Dendritic cell treated with granulocyte-macrophage colony-stimulating factor and Interleukin-4, amounts not matched to agents 40 ng/mL and 50 ng/mL, for 4 days (primary cell): ENCODE results near the gene CPTP.

Source experiments
- H3K27ac Mint-ChIP-seq: one replicate; pipeline ENCODE4 v1.8.0; 2022; ENCODE audit warnings: mild to moderate bottlenecking, mixed read lengths
- H3K27me3 Mint-ChIP-seq: one replicate; pipeline ENCODE4 v1.8.0; 2022; ENCODE audit warnings: mild to moderate bottlenecking, mixed read lengths
- H3K36me3 Mint-ChIP-seq: one replicate; pipeline ENCODE4 v1.8.0; 2022; ENCODE audit warnings: low read depth, mixed read lengths
- H3K4me1 Mint-ChIP-seq: one replicate; pipeline ENCODE4 v1.8.0; 2022; ENCODE audit warnings: low read depth, mixed read lengths
- H3K4me3 Mint-ChIP-seq: one replicate; pipeline ENCODE4 v1.8.0; 2022; ENCODE audit warnings: mild to moderate bottlenecking, moderate library complexity, mixed read lengths
- H3K9me3 Mint-ChIP-seq: one replicate; pipeline ENCODE4 v1.8.0; 2022; ENCODE audit warnings: mixed read lengths
- intact Hi-C: fragments of 100-400 bp; cut with micrococcal nuclease; formaldehyde crosslinking; loops from one replicate; pipeline ENCODE4 v1.15.0; 2022

The CPTP gene

GRCh38 chr1:1297802-1298424 is 26.7 kb upstream of the CPTP start:
- Mint-ChIP-seq H3K36me3 (peaks cover 75% of the 10 kb centered on the region), H3K27me3 (no peaks in the 10 kb centered on the region), H3K27ac (no peak overlapping the region), H3K9me3 (no peaks in the 10 kb centered on the region), H3K4me1 (no peaks in the 10 kb centered on the region), H3K4me3 (no peak overlapping the region)
- intact Hi-C loops = no loop called here

GRCh38 chr1:1298861-1299685 is 25.5 kb upstream of the CPTP start:
- Mint-ChIP-seq H3K9me3 (no peaks in the 10 kb centered on the region), H3K27ac (no peak overlapping the region), H3K4me1 (peaks cover 6% of the 10 kb centered on the region), H3K36me3 (peaks cover 63% of the 10 kb centered on the region), H3K4me3 (no peak overlapping the region), H3K27me3 (no peaks in the 10 kb centered on the region)
- intact Hi-C loops = no loop called here

GRCh38 chr1:1299686-1300351 is 24.8 kb upstream of the CPTP start:
- Mint-ChIP-seq H3K27ac (no peak overlapping the region), H3K4me3 (no peak overlapping the region), H3K36me3 (peaks cover 56% of the 10 kb centered on the region), H3K4me1 (peaks cover 13% of the 10 kb centered on the region), H3K27me3 (no peaks in the 10 kb centered on the region), H3K9me3 (no peaks in the 10 kb centered on the region)
- intact Hi-C loops = no loop called here

- Mint-ChIP-seq H3K9me3 (no peaks in the 10 kb centered on the region), H3K36me3 (peaks cover 51% of the 10 kb centered on the region), H3K27me3 (no peaks in the 10 kb centered on the region), H3K27ac (no peak overlapping the region), H3K4me3 (no peak overlapping the region), H3K4me1 (peaks cover 19% of the 10 kb centered on the region)
- intact Hi-C loops = no loop called here
Observed at GRCh38 chr1:1300352-1300739, 24.3 kb upstream of the CPTP start.

GRCh38 chr1:1302006-1302430 is 22.6 kb upstream of the CPTP start:
- Mint-ChIP-seq H3K4me1 (peaks cover 35% of the 10 kb centered on the region), H3K27me3 (no peaks in the 10 kb centered on the region), H3K4me3 (no peak overlapping the region), H3K27ac (no peak overlapping the region), H3K9me3 (no peaks in the 10 kb centered on the region), H3K36me3 (peaks cover 34% of the 10 kb centered on the region)
- intact Hi-C loops = no loop called here

- H3K4me3 Mint-ChIP-seq = no peak overlapping the region
- H3K9me3 Mint-ChIP-seq = no peaks in the 10 kb centered on the region
- intact Hi-C loops = no loop called here
- no peaks in the 10 kb centered on the region for H3K27me3 Mint-ChIP-seq
- H3K27ac Mint-ChIP-seq = no peak overlapping the region
- H3K4me1 Mint-ChIP-seq = peaks cover 39% of the 10 kb centered on the region
- H3K36me3 Mint-ChIP-seq = peaks cover 29% of the 10 kb centered on the region
Observed at GRCh38 chr1:1302951-1303509, 21.6 kb upstream of the CPTP start.

GRCh38 chr1:1303736-1304135 is 20.9 kb upstream of the CPTP start:
- Mint-ChIP-seq H3K36me3 (peaks cover 22% of the 10 kb centered on the region), H3K27me3 (no peaks in the 10 kb centered on the region), H3K4me1 (peaks cover 39% of the 10 kb centered on the region), H3K27ac (peak overlapping the region; percentile 78), H3K4me3 (no peak overlapping the region), H3K9me3 (no peaks in the 10 kb centered on the region)
- intact Hi-C loops = no loop called here

GRCh38 chr1:1304331-1305299 is 20.0 kb upstream of the CPTP start:
- H3K9me3 Mint-ChIP-seq = no peaks in the 10 kb centered on the region
- no peaks in the 10 kb centered on the region for H3K27me3 Mint-ChIP-seq
- H3K27ac Mint-ChIP-seq = peak overlapping the region; percentile 78
- peaks cover 19% of the 10 kb centered on the region for H3K36me3 Mint-ChIP-seq
- peak overlapping the region; percentile 89 for H3K4me3 Mint-ChIP-seq
- intact Hi-C loops = no loop called here
- peaks cover 44% of the 10 kb centered on the region for H3K4me1 Mint-ChIP-seq

- no peaks in the 10 kb centered on the region for H3K27me3 Mint-ChIP-seq
- H3K36me3 Mint-ChIP-seq = peaks cover 19% of the 10 kb centered on the region
- H3K4me3 Mint-ChIP-seq = peak overlapping the region; percentile 89
- peaks cover 48% of the 10 kb centered on the region for H3K4me1 Mint-ChIP-seq
- H3K9me3 Mint-ChIP-seq = no peaks in the 10 kb centered on the region
- peak overlapping the region; percentile 78 for H3K27ac Mint-ChIP-seq
- intact Hi-C loops = no loop called here
Observed at GRCh38 chr1:1305300-1306069, 19.1 kb upstream of the CPTP start.

- Mint-ChIP-seq H3K9me3 (no peaks in the 10 kb centered on the region), H3K27me3 (no peaks in the 10 kb centered on the region), H3K4me1 (peaks cover 48% of the 10 kb centered on the region), H3K27ac (peak overlapping the region; percentile 78), H3K36me3 (peaks cover 21% of the 10 kb centered on the region), H3K4me3 (peak overlapping the region; percentile 89)
- intact Hi-C loops = no loop called here
Observed at GRCh38 chr1:1306070-1306660, 18.4 kb upstream of the CPTP start.

GRCh38 chr1:1306661-1307260 is 17.8 kb upstream of the CPTP start:
- Mint-ChIP-seq H3K4me3 (peak overlapping the region; percentile 89), H3K27me3 (no peaks in the 10 kb centered on the region)

GRCh38 chr1:1307261-1307922 is 17.2 kb upstream of the CPTP start:
- peaks cover 48% of the 10 kb centered on the region for H3K4me1 Mint-ChIP-seq
- intact Hi-C loops = no loop called here
- peak overlapping the region; percentile 89 for H3K27ac Mint-ChIP-seq
- H3K9me3 Mint-ChIP-seq = no peaks in the 10 kb centered on the region
- H3K36me3 Mint-ChIP-seq = peaks cover 34% of the 10 kb centered on the region
- H3K27me3 Mint-ChIP-seq = no peaks in the 10 kb centered on the region
- H3K4me3 Mint-ChIP-seq = peak overlapping the region; percentile 89

More at GRCh38 chr1:1306661-1307260, 17.8 kb upstream of the CPTP start:
- intact Hi-C loops = no loop called here
- H3K27ac Mint-ChIP-seq = peak overlapping the region; percentile 78
- peaks cover 27% of the 10 kb centered on the region for H3K36me3 Mint-ChIP-seq
- H3K4me1 Mint-ChIP-seq = peaks cover 48% of the 10 kb centered on the region
- no peaks in the 10 kb centered on the region for H3K9me3 Mint-ChIP-seq
